ENCODE data around the gene GFM2. TPM values are rescaled to one million over a fixed set of nuclear protein-coding genes. Genes with fewer than 3 reads are reported as not detected.
"Not testable (repeated sequence)": the region's sequence is repeated elsewhere in the genome, so short reads cannot be mapped to it uniquely, and the experiment has no call there.

The GFM2 gene
- total RNA-seq, 1 donor from 2014 or later = 66.4 TPM

GRCh38 chr5:74725331-74725730 lies 41.6 kb downstream of the GFM2 start:
- DNase-seq (ENCODE audit: low spot score in 2 of 2) (no peak), FAIRE-seq (no peak)

DNA sequence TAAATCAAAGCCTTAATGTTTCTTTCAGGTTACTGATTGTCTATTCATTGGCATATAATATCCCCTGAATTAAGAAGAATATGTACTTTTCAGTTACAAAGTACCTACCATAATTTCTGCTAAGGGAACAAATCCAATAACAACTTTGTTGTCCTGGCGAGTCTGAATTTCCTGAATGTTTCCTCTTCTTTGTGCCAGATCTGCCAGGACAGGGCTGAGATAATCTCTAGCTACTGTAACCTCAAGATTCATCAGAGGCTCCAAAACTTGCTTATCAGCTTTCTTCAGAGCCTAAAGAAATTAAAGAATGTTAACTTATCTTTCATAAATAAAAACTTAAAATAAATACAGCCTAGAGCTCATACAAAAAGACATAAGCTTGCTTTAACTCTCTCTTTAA lies 44.6 kb downstream of the GFM2 start:
- FAIRE-seq (no peak), DNase-seq (ENCODE audit: low spot score in 2 of 2) (no peak)

DNA sequence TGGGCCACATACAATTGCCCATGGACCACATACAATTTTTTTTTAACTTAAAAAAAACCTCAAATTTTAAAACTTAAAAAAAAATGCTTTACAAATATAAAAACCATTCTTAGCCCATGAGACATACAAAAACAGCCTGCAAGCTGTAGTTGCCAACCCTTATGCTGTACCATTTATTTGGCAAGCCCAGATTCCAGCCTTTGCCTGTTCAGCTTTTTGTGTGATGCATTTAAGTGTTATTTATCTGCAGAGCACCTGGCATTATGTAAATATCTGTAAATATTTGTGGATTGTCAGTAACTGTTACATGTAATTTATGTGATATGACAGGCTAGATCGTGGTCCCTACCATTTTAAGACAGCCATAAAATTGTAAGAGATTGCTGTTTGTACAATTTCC lies 49.3 kb downstream of the GFM2 start:
- DNase-seq (ENCODE audit: low spot score in 2 of 2) (no peak), FAIRE-seq (no peak)

DNA sequence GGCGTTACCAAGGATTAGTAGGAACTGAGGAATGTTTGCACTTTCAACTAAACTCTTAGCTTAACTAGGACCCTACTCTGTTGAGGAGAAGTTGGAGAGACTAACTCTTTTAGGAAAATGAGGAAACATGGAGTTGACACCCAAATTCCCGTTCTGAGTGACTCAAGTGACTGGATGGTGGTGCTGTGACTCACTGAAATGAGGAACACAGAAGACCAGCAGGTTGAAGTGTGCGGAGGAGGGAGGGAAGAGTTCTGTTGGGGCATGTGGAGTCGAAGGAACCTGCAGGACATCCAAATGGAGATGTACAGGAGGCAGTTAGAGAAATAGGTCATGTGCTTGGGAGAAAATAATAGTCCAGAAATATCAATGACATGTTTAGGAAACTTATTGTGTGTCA lies 73.7 kb downstream of the GFM2 start:
- FAIRE-seq (no peak), DNase-seq (ENCODE audit: low spot score in 2 of 2) (no peak)

- DNase-seq (ENCODE audit: low spot score in 2 of 2) = no peak
- FAIRE-seq = no peak
Measured at GRCh38 chr5:74686962-74687751, 79.8 kb downstream of the GFM2 start.

GRCh38 chr5:74685979-74686631 lies 80.8 kb downstream of the GFM2 start:
- no peak for FAIRE-seq

GRCh38 chr5:74684900-74685851 lies 81.7 kb downstream of the GFM2 start, which contains the start of gene HEXB:
HEXB (plus strand) TSS chr5:74685233; CDS start chr5:74685261, 28 bp downstream.
- DNase-seq (ENCODE audit: low spot score in 2 of 2) = peak; percentile 82 to 92
- no peak for FAIRE-seq

More at GRCh38 chr5:74685979-74686631, 80.8 kb downstream of the GFM2 start:
- no peak for DNase-seq (ENCODE audit: low spot score in 2 of 2)

GRCh38 chr5:74679966-74680365 lies 87.0 kb downstream of the GFM2 start:
- no peak for DNase-seq (ENCODE audit: low spot score in 2 of 2)
- no peak for FAIRE-seq

DNA sequence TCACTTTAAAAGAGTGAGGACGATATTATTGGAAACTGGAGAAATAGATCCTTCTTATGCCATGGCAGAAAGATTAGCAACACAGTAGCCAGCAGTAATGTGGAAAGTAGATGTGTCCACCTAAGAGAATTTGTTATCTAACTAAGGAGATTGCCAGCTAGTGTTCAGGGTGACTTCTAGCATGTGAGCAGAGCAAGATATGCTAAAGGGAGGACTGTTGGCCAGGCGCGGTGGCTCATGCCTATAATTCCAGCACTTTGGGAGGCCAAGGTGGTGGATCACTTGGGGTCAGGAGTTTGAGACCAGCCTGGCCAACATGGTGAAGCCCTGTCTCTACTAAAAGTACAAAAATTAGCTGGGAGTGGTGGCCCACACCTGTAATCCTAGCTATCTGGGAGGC lies 87.6 kb downstream of the GFM2 start:
- not testable (repeated sequence) for FAIRE-seq; DNase-seq (ENCODE audit: low spot score in 2 of 2)

- not testable (repeated sequence) for FAIRE-seq; DNase-seq (ENCODE audit: low spot score in 2 of 2)
Measured at GRCh38 chr5:74678123-74678522, 88.8 kb downstream of the GFM2 start.

- not testable (repeated sequence) for DNase-seq (ENCODE audit: low spot score in 2 of 2); FAIRE-seq
Measured at GRCh38 chr5:74676466-74676865, 90.5 kb downstream of the GFM2 start.

DNA sequence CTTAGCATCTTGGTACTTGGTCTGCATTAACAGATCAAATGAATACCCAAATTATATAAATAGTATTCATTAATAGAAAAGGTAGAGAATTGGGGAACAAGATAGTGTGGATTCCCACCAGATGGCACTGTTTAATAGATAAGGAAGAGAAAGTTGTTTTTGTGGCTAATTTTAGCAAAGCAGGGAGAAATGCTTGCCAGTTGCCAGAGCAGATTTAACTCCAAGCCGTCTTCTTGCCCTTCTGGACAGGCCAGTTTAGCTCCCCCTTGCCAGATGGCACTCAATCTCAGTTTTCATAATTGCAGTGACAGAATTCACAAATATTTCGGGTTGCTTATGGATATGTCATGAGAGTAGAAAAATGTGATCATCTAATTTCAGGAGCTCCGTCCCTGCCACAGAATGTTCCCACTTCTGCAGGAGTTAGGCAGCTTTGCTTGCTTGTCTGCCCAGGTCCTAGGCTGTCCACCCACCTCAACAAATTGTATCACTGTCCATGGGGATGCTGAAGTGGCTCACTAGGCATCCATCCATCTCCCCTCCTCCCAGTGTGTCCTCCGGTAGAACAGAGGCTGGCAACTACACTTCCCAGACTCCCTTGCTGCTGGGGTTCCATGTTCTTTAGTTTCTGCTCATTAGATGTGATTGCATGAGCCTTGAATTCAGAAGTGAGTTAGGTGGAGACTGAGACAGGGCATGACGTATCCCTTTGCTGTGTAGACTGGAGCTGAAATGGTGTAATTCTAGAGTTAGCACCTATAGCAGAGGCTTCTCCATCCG lies 93.7 kb downstream of the GFM2 start:
- DNase-seq (ENCODE audit: low spot score in 2 of 2) = no peak
- FAIRE-seq = peak; percentile 49

- FAIRE-seq = no peak
- no peak for DNase-seq (ENCODE audit: low spot score in 2 of 2)
Measured at GRCh38 chr5:74672215-74672877, 94.6 kb downstream of the GFM2 start.

Small RNA genes within 50 kb of the gene (small RNA-seq; reads per million reads assigned to genes)
- gene RNU6-658P = not detected

Other genes starting within 250 kb of the GFM2 start
- 1,653 TPM for gene ENC1, start 126.4 kb downstream of the GFM2 start, total RNA-seq
- gene HEXB, start 81.9 kb downstream of the GFM2 start, total RNA-seq = 29.8 TPM
- gene NSA2, start 132 bp upstream of the GFM2 start, total RNA-seq = 72.2 TPM
- gene FAM169A, start 99.3 kb upstream of the GFM2 start, total RNA-seq = 75.4 TPM

Data from frontal cortex (tissue), 4 donors.